ENCODE data around the gene LBH. TPM values are rescaled to one million over a fixed set of nuclear protein-coding genes. Genes with fewer than 3 reads are reported as not detected.

LBH gene
- total and polyA plus RNA-seq, 2 experiments from 2014 or later, result 54.1 to 75.9 TPM

DNA sequence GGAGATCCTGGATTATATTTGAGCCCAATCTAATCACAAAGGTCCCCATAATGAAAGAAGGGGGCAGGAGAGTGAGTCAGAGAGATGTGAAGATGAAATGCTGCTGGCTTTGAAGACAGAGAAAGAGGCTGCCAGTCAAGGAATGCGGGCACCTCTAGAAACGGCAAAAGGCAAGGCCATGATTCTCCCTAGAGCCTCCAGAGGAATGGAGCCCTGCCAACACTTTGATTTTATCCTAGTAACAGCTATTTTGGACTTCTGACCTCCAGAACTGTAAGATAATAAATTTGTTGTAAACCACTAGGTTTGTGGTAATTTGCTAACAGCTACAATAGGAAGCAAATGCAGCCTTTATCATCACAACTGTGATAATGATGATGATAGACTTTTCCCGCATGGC is 32.9 kb downstream of the LBH start:
- Histone ChIP-seq H3K4me1 (ENCODE audit: insufficient read depth) (no peaks in the 10 kb centered on the region), H3K9me2 (replicated peaks; ENCODE audit: insufficient read depth) (no peaks in the 10 kb centered on the region), H3K27ac (no peak overlapping the region), H3K4me2 (no peak overlapping the region), H3K36me3 (replicated peaks; ENCODE audit: insufficient read depth, low read depth) (no peaks in the 10 kb centered on the region), H3K79me2 (no peaks in the 10 kb centered on the region), H2AFZ (no peak overlapping the region), H3K4me3 (no peak overlapping the region), H4K20me1 (ENCODE audit: insufficient read depth, poor library complexity, severe bottlenecking) (no peaks in the 10 kb centered on the region), H3K27me3 (no peaks in the 10 kb centered on the region), H3K9me3 (ENCODE audit: low read depth) (no peaks in the 10 kb centered on the region)
- TF ChIP-seq EZH2 (IDR thresholded peaks at IDR 0.05; ENCODE audit: borderline replicate concordance), result no peak
- no peak for TF ChIP-seq EZH2phosphoT487 (IDR thresholded peaks at IDR 0.05; ENCODE audit: low read depth, severe bottlenecking, unreplicated experiment)
- TF ChIP-seq, protein P1, sequence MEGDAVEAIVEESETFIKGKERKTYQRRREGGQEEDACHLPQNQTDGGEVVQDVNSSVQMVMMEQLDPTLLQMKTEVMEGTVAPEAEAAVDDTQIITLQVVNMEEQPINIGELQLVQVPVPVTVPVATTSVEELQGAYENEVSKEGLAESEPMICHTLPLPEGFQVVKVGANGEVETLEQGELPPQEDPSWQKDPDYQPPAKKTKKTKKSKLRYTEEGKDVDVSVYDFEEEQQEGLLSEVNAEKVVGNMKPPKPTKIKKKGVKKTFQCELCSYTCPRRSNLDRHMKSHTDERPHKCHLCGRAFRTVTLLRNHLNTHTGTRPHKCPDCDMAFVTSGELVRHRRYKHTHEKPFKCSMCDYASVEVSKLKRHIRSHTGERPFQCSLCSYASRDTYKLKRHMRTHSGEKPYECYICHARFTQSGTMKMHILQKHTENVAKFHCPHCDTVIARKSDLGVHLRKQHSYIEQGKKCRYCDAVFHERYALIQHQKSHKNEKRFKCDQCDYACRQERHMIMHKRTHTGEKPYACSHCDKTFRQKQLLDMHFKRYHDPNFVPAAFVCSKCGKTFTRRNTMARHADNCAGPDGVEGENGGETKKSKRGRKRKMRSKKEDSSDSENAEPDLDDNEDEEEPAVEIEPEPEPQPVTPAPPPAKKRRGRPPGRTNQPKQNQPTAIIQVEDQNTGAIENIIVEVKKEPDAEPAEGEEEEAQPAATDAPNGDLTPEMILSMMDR (IDR thresholded peaks at IDR 0.05; ENCODE audit: poor library complexity), result no peak
- WGBS (ENCODE audit: low lambda C conversion rate, missing lambda C conversion rate), result 84% methylated on average over 3 of the region's 3 CpGs
- no peak for DNase-seq (ENCODE audit: low spot score)

DNA sequence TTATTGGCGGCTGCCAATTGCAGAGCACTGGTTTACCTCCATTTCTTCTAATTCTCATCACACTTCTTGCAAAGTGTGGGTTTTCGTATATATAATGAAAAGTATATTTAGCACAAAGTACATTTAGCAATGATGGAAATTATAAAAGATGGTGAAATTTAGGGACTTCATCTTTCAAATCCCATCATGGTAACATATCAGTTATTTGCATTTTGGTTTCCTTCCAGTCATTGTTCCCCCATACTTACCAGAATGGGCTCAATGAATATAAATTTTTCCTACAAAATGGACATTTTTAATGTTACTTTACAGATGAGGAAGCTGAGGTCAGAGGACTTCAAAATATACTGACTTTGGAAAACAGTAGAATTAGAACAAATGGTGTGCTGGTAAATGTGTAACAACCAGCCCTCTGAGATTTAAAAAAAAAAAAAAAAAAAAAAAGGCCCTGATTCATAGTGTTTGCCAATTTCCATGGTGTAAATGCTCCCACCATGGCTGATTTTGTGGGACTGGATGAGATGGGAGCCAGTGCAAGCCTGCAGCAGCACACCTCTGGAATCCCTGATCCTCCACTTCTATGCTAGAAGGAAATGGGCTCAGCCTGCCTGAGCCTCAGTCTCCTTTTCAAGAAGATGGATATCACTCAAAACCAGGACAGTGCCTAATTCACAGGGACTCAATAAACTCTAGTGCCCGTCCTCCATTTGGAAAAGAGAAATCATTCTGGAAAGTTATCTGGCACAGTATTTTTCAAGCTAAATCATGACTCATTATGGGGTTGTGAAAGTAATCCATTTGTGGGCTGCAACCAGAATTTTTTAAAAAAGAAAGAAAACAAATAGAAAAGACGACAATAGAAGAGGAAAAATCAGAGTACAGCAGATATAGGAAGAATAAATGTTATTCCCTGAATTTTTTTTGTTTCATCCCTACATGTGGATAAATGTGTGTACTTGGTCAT is 34.0 kb downstream of the LBH start:
- WGBS (ENCODE audit: low lambda C conversion rate, missing lambda C conversion rate), result 94% methylated on average over 4 of the region's 4 CpGs
- H3K9me3 ChIP-seq (ENCODE audit: low read depth), result no peaks in the 10 kb centered on the region
- TF ChIP-seq EZH2 (IDR thresholded peaks at IDR 0.05; ENCODE audit: borderline replicate concordance), result no peak
- TF ChIP-seq, protein P1 (IDR thresholded peaks at IDR 0.05; ENCODE audit: poor library complexity), result no peak
- no peaks in the 10 kb centered on the region for H3K79me2 ChIP-seq
- H3K4me1 ChIP-seq (ENCODE audit: insufficient read depth), result no peaks in the 10 kb centered on the region
- H3K9me2 ChIP-seq (replicated peaks; ENCODE audit: insufficient read depth), result no peaks in the 10 kb centered on the region
- no peak overlapping the region for H2AFZ ChIP-seq
- H3K27me3 ChIP-seq, result no peaks in the 10 kb centered on the region
- no peak for DNase-seq (ENCODE audit: low spot score)
- no peaks in the 10 kb centered on the region for H3K36me3 ChIP-seq (replicated peaks; ENCODE audit: insufficient read depth, low read depth)
- no peak overlapping the region for H3K4me3 ChIP-seq
- no peak overlapping the region for H3K4me2 ChIP-seq
- no peak overlapping the region for H3K27ac ChIP-seq
- no peaks in the 10 kb centered on the region for H4K20me1 ChIP-seq (ENCODE audit: insufficient read depth, poor library complexity, severe bottlenecking)

DNA sequence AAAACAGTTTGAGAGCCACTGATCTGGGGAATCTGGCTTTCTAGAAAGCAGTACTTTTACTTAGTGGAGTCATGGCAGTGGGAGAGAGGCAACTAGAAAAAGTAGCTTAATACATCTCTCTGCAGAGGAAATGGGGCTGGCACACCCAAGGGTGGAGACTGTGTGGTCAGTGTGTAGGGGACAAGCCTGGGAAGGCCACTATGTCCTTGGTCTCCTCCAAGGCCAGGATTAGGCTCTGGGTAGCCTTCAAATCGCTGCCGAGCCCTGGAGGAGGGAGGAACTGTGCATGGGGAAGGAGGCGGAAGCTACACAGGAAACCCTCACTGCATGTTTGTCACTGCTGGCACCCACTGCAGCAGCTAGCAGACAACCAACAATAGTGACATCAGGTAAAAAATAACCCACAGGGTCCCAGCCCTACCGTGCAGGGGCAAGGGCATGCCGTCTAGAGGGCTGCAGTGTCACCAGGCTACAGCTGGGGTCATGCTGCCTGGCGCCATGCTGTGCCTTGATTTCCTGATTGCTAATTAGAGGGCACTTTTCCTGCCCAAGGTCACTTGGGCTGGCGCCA is 34.8 kb downstream of the LBH start:
- H3K27ac ChIP-seq, result no peak overlapping the region
- no peaks in the 10 kb centered on the region for H3K4me1 ChIP-seq (ENCODE audit: insufficient read depth)
- no peaks in the 10 kb centered on the region for H3K36me3 ChIP-seq (replicated peaks; ENCODE audit: insufficient read depth, low read depth)
- no peaks in the 10 kb centered on the region for H3K27me3 ChIP-seq
- H3K79me2 ChIP-seq, result no peaks in the 10 kb centered on the region
- 89% methylated on average over 7 of the region's 7 CpGs for WGBS (ENCODE audit: low lambda C conversion rate, missing lambda C conversion rate)
- no peak overlapping the region for H3K4me3 ChIP-seq
- H3K9me2 ChIP-seq (replicated peaks; ENCODE audit: insufficient read depth), result no peaks in the 10 kb centered on the region
- H4K20me1 ChIP-seq (ENCODE audit: insufficient read depth, poor library complexity, severe bottlenecking), result no peaks in the 10 kb centered on the region
- no peak for DNase-seq (ENCODE audit: low spot score)
- H3K9me3 ChIP-seq (ENCODE audit: low read depth), result no peaks in the 10 kb centered on the region
- H2AFZ ChIP-seq, result no peak overlapping the region
- no peak for TF ChIP-seq EZH2 (IDR thresholded peaks at IDR 0.05; ENCODE audit: borderline replicate concordance)
- TF ChIP-seq, protein P1 (IDR thresholded peaks at IDR 0.05; ENCODE audit: poor library complexity), result no peak
- H3K4me2 ChIP-seq, result no peak overlapping the region
